ENCODE measurements around the gene ZCCHC2.

- TF ChIP-seq CTCF (conservative IDR thresholded peaks at IDR 0.05; ENCODE audit: low read depth, low read length) = no peak
- TF ChIP-seq EZH2 (IDR thresholded peaks at IDR 0.05; ENCODE audit: borderline replicate concordance, low read depth, low read length, poor library complexity, severe bottlenecking) = no peak
Observed at GRCh38 chr18:62577765-62578164, 54.9 kb downstream of the ZCCHC2 start.
